HEK293 (cell line): Measurements from ENCODE around the gene PLAC1.

Experiments
- CTCF ChIA-PET: fragments of 350-600 bp; formaldehyde crosslinking; extraction: SDS; loops from one replicate; lab custom pipeline; 2021; ENCODE audit warnings: antibody characterized with exemption; lab: Yijun Ruan, JAX
- POLR2A ChIA-PET: fragments of 300-600 bp; formaldehyde crosslinking; extraction: SDS; loops from one replicate; lab custom pipeline; 2020; ENCODE audit warnings: antibody characterized with exemption, inconsistent platforms; lab: Yijun Ruan, JAX
- H3K27ac ChIP-seq: fragments of 200-500 bp; sonication (Bioruptor generic); 2 replicates; pipeline ENCODE4 v1.5.1; 2014; ENCODE audit warnings: low read depth, low read length, control low read depth, inconsistent platforms; ENCODE audit errors: extremely low read depth
- H3K36me3 ChIP-seq, 2 experiments: fragments of 200-500 bp in 1 of 2; sonication (Bioruptor generic) in 1 of 2; 1 replicate in 1 of 2; 2 replicates in 1 of 2; pipeline ENCODE4 v1.5.1; 2014 to 2017; ENCODE audit warnings: inconsistent platforms in 2 of 2, low read length in 2 of 2; ENCODE audit not compliant: control insufficient read depth in 2 of 2, insufficient read depth in 1 of 2
- H3K4me1 ChIP-seq: fragments of 200-500 bp; sonication (Bioruptor generic); 2 replicates; pipeline ENCODE4 v1.5.1; 2014; ENCODE audit warnings: mild to moderate bottlenecking, low read length, inconsistent platforms; ENCODE audit not compliant: control insufficient read depth, insufficient read depth
- H3K4me3 ChIP-seq: 2 replicates; pipeline ENCODE4 v1.5.1; 2011; ENCODE audit warnings: low read depth, mild to moderate bottlenecking, control low read depth, low read length, moderate library complexity
- H3K9me3 ChIP-seq: fragments of 200-500 bp; sonication (Bioruptor generic); 2 replicates; pipeline ENCODE4 v1.5.1; 2014; ENCODE audit warnings: low read depth, low read length, inconsistent platforms; ENCODE audit not compliant: control insufficient read depth, insufficient read depth
- GLIS1 ChIP-seq: fragments of 450-650 bp; formaldehyde crosslinking; IDR thresholded peaks from 2 replicates; pipeline ENCODE4 v1.5.1; 2016; ENCODE audit warnings: missing biosample characterization, missing genetic modification characterization
- HOXA7 ChIP-seq: sonication (generic); formaldehyde crosslinking; IDR thresholded peaks from 2 replicates; pipeline ENCODE4 v1.8.1; 2022; ENCODE audit warnings: missing genetic modification reagents, borderline replicate concordance
- MZF1 ChIP-seq: fragments of 450-650 bp; formaldehyde crosslinking; IDR thresholded peaks from 2 replicates; pipeline ENCODE4 v1.5.1; 2017; ENCODE audit warnings: missing biosample characterization, missing genetic modification characterization, borderline replicate concordance
- TRIM28 ChIP-seq: IDR thresholded peaks from 2 replicates; pipeline ENCODE4 v1.6.1; 2011; ENCODE audit warnings: low read length, control low read depth, borderline replicate concordance
- WT1 ChIP-seq: fragments of 450-650 bp; formaldehyde crosslinking; IDR thresholded peaks from 2 replicates; pipeline ENCODE4 v1.5.1; 2016; ENCODE audit warnings: missing biosample characterization, missing genetic modification characterization
- ZBTB21 ChIP-seq: fragments of 450-650 bp; formaldehyde crosslinking; IDR thresholded peaks from 2 replicates; pipeline ENCODE4 v1.5.1; 2017; ENCODE audit warnings: missing biosample characterization, missing genetic modification characterization
- ZBTB48 ChIP-seq: fragments of 450-650 bp; formaldehyde crosslinking; IDR thresholded peaks from 2 replicates; pipeline ENCODE4 v1.5.1; 2016; ENCODE audit warnings: missing biosample characterization, missing genetic modification characterization
- ZFP3 ChIP-seq: fragments of 450-650 bp; formaldehyde crosslinking; IDR thresholded peaks from 2 replicates; pipeline ENCODE4 v1.5.1; 2016; ENCODE audit warnings: low read depth, missing biosample characterization, missing genetic modification characterization
- ZIC2 ChIP-seq: fragments of 450-650 bp; formaldehyde crosslinking; IDR thresholded peaks from 2 replicates; pipeline ENCODE4 v1.5.1; 2016; ENCODE audit warnings: missing biosample characterization, missing genetic modification characterization
- ZNF132 ChIP-seq: fragments of 450-650 bp; formaldehyde crosslinking; IDR thresholded peaks from 2 replicates; pipeline ENCODE4 v1.5.1; 2017; ENCODE audit warnings: missing biosample characterization, missing genetic modification characterization, borderline replicate concordance
- ZNF16 ChIP-seq: fragments of 450-650 bp; formaldehyde crosslinking; IDR thresholded peaks from 2 replicates; pipeline ENCODE4 v1.5.1; 2016; ENCODE audit warnings: low read depth, missing biosample characterization, missing genetic modification characterization
- ZNF394 ChIP-seq: fragments of 450-650 bp; formaldehyde crosslinking; IDR thresholded peaks from 2 replicates; pipeline ENCODE4 v1.5.1; 2016; ENCODE audit warnings: missing biosample characterization, missing genetic modification characterization, mild to moderate bottlenecking, moderate library complexity, borderline replicate concordance
- ZNF404 ChIP-seq: fragments of 450-650 bp; formaldehyde crosslinking; IDR thresholded peaks from 2 replicates; pipeline ENCODE4 v1.5.1; 2017; ENCODE audit warnings: missing biosample characterization, missing genetic modification characterization
- ZNF501 ChIP-seq: fragments of 450-650 bp; formaldehyde crosslinking; IDR thresholded peaks from 2 replicates; pipeline ENCODE4 v1.5.1; 2016; ENCODE audit warnings: missing biosample characterization, missing genetic modification characterization
- ZNF558 ChIP-seq: fragments of 450-650 bp; formaldehyde crosslinking; IDR thresholded peaks from 2 replicates; pipeline ENCODE4 v1.5.1; 2016; ENCODE audit warnings: missing biosample characterization, missing genetic modification characterization
- ZNF610 ChIP-seq: fragments of 450-650 bp; formaldehyde crosslinking; IDR thresholded peaks from 2 replicates; pipeline ENCODE4 v1.5.1; 2016; ENCODE audit warnings: missing biosample characterization, missing genetic modification characterization, borderline replicate concordance
- ZNF707 ChIP-seq: fragments of 450-650 bp; formaldehyde crosslinking; IDR thresholded peaks from 2 replicates; pipeline ENCODE4 v1.5.1; 2016; ENCODE audit warnings: missing biosample characterization, missing genetic modification characterization
- ZNF777 ChIP-seq: fragments of 450-650 bp; formaldehyde crosslinking; IDR thresholded peaks from 2 replicates; pipeline ENCODE4 v1.5.1; 2017; ENCODE audit warnings: missing biosample characterization, missing genetic modification characterization, borderline replicate concordance
- ZSCAN30 ChIP-seq: fragments of 450-650 bp; IDR thresholded peaks from 2 replicates; pipeline ENCODE4 v1.5.1; 2018; ENCODE audit warnings: missing biosample characterization, mild to moderate bottlenecking, missing genetic modification characterization, moderate library complexity
- TF ChIP-seq, protein P1 (sequence below): fragments of 450-650 bp; formaldehyde crosslinking; IDR thresholded peaks from 2 replicates; pipeline ENCODE4 v1.5.1; 2016; ENCODE audit warnings: missing biosample characterization, missing genetic modification characterization
- TF ChIP-seq, protein P2 (sequence below): fragments of 450-650 bp; formaldehyde crosslinking; IDR thresholded peaks from 2 replicates; pipeline ENCODE4 v1.5.1; 2016; ENCODE audit warnings: missing biosample characterization, missing genetic modification characterization
- TF ChIP-seq, protein P3 (sequence below): fragments of 450-650 bp; formaldehyde crosslinking; IDR thresholded peaks from 2 replicates; pipeline ENCODE4 v1.5.1; 2016; ENCODE audit warnings: missing biosample characterization, missing genetic modification characterization, borderline replicate concordance
- TF ChIP-seq, protein P4 (sequence below): fragments of 450-650 bp; formaldehyde crosslinking; IDR thresholded peaks from 2 replicates; pipeline ENCODE4 v1.5.1; 2017; ENCODE audit warnings: missing biosample characterization, missing genetic modification characterization

The PLAC1 gene

DNA sequence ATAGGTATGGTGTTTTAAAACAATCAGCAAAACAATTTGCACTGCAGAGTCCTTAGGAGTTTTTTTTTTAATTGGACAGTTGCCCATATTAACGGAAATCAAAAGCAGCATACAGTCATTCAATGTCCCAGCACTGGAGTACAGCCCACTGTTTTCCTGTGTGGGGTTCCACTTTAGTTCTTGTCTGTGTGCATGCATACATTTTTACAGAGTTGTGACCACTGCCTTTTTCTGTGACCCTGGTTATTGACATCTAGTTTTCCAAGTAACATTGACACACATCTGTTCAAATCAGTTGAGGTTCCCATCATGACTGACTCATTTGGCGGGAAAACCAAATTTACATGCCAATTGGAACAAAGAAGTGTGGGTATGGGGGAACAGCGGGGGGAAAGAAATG is 115.0 kb downstream of the PLAC1 start:
- Histone ChIP-seq H3K4me1 (peaks cover 16% of the 10 kb centered on the region), H3K36me3 (peaks cover 0 to 16% of the 10 kb centered on the region in 2 experiments; a peak in 1 of 3 replicates), H3K9me3 (no peaks in the 10 kb centered on the region), H3K27ac (no peak overlapping the region), H3K4me3 (no peak overlapping the region)
- TF ChIP-seq ZNF132 (tag by site-specific recombination) (no peak), ZNF610 (no peak), WT1 (tag by site-specific recombination) (no peak), ZNF777 (tag by site-specific recombination) (no peak), ZNF394 (tag by site-specific recombination) (no peak), ZNF558 (tag by site-specific recombination) (no peak)
- TF ChIP-seq, protein P1, sequence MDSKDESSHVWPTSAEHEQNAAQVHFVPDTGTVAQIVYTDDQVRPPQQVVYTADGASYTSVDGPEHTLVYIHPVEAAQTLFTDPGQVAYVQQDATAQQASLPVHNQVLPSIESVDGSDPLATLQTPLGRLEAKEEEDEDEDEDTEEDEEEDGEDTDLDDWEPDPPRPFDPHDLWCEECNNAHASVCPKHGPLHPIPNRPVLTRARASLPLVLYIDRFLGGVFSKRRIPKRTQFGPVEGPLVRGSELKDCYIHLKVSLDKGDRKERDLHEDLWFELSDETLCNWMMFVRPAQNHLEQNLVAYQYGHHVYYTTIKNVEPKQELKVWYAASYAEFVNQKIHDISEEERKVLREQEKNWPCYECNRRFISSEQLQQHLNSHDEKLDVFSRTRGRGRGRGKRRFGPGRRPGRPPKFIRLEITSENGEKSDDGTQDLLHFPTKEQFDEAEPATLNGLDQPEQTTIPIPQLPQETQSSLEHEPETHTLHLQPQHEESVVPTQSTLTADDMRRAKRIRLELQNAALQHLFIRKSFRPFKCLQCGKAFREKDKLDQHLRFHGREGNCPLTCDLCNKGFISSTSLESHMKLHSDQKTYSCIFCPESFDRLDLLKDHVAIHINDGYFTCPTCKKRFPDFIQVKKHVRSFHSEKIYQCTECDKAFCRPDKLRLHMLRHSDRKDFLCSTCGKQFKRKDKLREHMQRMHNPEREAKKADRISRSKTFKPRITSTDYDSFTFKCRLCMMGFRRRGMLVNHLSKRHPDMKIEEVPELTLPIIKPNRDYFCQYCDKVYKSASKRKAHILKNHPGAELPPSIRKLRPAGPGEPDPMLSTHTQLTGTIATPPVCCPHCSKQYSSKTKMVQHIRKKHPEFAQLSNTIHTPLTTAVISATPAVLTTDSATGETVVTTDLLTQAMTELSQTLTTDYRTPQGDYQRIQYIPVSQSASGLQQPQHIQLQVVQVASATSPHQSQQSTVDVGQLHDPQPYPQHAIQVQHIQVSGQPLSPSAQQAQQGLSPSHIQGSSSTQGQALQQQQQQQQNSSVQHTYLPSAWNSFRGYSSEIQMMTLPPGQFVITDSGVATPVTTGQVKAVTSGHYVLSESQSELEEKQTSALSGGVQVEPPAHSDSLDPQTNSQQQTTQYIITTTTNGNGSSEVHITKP (tag by site-specific recombination) = no peak
- TF ChIP-seq, protein P2, sequence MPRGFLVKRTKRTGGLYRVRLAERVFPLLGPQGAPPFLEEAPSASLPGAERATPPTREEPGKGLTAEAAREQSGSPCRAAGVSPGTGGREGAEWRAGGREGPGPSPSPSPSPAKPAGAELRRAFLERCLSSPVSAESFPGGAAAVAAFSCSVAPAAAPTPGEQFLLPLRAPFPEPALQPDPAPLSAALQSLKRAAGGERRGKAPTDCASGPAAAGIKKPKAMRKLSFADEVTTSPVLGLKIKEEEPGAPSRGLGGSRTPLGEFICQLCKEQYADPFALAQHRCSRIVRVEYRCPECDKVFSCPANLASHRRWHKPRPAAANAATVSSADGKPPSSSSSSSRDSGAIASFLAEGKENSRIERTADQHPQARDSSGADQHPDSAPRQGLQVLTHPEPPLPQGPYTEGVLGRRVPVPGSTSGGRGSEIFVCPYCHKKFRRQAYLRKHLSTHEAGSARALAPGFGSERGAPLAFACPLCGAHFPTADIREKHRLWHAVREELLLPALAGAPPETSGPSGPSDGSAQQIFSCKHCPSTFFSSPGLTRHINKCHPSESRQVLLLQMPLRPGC (tag by site-specific recombination) = no peak
- TF ChIP-seq, protein P3, sequence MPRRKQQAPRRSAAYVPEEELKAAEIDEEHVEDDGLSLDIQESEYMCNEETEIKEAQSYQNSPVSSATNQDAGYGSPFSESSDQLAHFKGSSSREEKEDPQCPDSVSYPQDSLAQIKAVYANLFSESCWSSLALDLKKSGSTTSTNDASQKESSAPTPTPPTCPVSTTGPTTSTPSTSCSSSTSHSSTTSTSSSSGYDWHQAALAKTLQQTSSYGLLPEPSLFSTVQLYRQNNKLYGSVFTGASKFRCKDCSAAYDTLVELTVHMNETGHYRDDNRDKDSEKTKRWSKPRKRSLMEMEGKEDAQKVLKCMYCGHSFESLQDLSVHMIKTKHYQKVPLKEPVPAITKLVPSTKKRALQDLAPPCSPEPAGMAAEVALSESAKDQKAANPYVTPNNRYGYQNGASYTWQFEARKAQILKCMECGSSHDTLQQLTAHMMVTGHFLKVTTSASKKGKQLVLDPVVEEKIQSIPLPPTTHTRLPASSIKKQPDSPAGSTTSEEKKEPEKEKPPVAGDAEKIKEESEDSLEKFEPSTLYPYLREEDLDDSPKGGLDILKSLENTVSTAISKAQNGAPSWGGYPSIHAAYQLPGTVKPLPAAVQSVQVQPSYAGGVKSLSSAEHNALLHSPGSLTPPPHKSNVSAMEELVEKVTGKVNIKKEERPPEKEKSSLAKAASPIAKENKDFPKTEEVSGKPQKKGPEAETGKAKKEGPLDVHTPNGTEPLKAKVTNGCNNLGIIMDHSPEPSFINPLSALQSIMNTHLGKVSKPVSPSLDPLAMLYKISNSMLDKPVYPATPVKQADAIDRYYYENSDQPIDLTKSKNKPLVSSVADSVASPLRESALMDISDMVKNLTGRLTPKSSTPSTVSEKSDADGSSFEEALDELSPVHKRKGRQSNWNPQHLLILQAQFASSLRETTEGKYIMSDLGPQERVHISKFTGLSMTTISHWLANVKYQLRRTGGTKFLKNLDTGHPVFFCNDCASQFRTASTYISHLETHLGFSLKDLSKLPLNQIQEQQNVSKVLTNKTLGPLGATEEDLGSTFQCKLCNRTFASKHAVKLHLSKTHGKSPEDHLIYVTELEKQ (tag by site-specific recombination) = no peak
- CTCF ChIA-PET = interaction anchor here (1.1 kb wide), 1 partner anchor 23 kb away, joined by 5 read pairs; no protein-coding TSS in a partner anchor
- POLR2A ChIA-PET = no interaction called here

DNA sequence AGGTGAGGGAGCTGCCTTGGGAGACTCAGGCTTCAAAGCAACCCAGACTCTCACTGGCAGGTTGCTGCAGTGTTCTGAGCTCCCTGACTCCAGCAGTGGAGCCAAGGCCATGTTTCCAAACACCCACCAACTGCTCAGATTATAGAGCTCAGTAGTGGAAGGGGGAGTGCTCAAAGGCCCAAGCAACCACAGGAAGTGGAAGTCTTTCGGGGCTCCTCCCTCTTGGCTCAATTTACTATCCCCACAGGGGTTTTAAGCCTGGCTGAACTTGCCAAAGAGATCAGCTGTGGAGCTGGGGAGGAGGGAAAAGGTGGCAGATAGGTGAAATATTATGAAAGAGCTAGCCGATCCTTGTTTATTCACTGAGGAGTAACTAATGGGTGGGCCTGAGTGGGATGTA is 115.8 kb downstream of the PLAC1 start:
- ChIA-PET POLR2A (no interaction called here), CTCF (interaction anchor here (0.5 to 1.1 kb wide), 2 partner anchors 22 to 664 kb away, joined by 3 to 5 read pairs; no protein-coding TSS in a partner anchor)
- Histone ChIP-seq H3K27ac (no peak overlapping the region), H3K9me3 (no peaks in the 10 kb centered on the region), H3K4me3 (no peak overlapping the region), H3K36me3 (peaks cover 0 to 16% of the 10 kb centered on the region in 2 experiments; a peak in 1 of 3 replicates), H3K4me1 (peaks cover 16% of the 10 kb centered on the region)
- TF ChIP-seq WT1 (tag by site-specific recombination) (peak; percentile 49), ZNF16 (tag by site-specific recombination) (no peak), ZSCAN30 (tag by site-specific recombination) (no peak), ZIC2 (tag by site-specific recombination) (0 out of 2 replicates have a peak, but pooled peaks have one; percentile 9), ZBTB21 (tag by site-specific recombination) (no peak), ZFP3 (no peak), ZNF501 (tag by site-specific recombination) (no peak), HOXA7 (CRISPR knock-in tag) (no peak), ZNF404 (tag by site-specific recombination) (no peak), ZNF707 (no peak), TRIM28 (peak; percentile 33; the same call in 1 of the 2 replicates), MZF1 (tag by site-specific recombination) (no peak), ZBTB48 (tag by site-specific recombination) (no peak), GLIS1 (tag by site-specific recombination) (no peak)
- TF ChIP-seq, protein P4, sequence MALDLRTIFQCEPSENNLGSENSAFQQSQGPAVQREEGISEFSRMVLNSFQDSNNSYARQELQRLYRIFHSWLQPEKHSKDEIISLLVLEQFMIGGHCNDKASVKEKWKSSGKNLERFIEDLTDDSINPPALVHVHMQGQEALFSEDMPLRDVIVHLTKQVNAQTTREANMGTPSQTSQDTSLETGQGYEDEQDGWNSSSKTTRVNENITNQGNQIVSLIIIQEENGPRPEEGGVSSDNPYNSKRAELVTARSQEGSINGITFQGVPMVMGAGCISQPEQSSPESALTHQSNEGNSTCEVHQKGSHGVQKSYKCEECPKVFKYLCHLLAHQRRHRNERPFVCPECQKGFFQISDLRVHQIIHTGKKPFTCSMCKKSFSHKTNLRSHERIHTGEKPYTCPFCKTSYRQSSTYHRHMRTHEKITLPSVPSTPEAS (tag by site-specific recombination) = no peak
